Measurements from ENCODE around the gene UBE2Z. TPM values are rescaled to one million over a fixed set of nuclear protein-coding genes. Genes with fewer than 3 reads are reported as not detected.

UBE2Z gene
- total and polyA plus RNA-seq, 2 of the 13 experiments (the other 11 are each of a cell fraction or from before 2014, with no cell fraction given) = 63.2 to 122 TPM

DNA sequence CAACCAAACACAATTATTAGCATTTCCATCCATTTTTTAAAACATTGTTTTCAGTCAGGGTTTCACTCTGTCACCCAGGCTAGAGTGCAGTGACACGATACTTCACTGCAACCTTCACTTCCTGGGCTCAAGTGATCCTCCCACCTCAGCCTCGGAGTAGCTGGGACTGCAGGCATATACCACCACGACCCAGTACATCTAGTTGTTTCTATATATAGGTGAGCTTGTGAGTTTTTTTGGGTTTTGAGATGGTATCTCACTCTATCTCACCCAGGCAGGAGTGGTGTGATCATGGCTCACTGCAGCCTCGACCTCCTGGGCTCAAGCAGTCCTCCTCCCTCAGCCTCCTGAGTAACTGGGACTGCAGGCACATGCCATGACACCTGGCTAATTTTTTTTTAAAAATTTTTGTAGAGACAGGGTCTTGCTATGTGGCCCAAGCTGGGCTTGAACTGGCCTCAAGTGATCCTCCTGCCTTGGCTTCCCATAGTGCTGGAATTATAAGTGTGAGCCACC is 37.1 kb upstream of the UBE2Z start (continued):
- TF ChIP-seq ZNF235 (CRISPR knock-in tag; IDR thresholded peaks at IDR 0.05; ENCODE audit: borderline replicate concordance) (peak; percentile 54; the same call in 1 of the 2 replicates), ATAD3A (CRISPR knock-in tag; IDR thresholded peaks at IDR 0.05) (0 out of 2 replicates have a peak, but pooled peaks have one; percentile 2), ZNF776 (CRISPR knock-in tag; IDR thresholded peaks at IDR 0.05) (0 out of 2 replicates have a peak, but pooled peaks have one; percentile 9), ATF5 (CRISPR knock-in tag; IDR thresholded peaks at IDR 0.05; ENCODE audit: low read depth) (0 out of 2 replicates have a peak, but pooled peaks have one; percentile 18), ZNF800 (CRISPR knock-in tag; IDR thresholded peaks at IDR 0.05) (0 out of 2 replicates have a peak, but pooled peaks have one; percentile 9), RBM22 (optimal IDR thresholded peaks at IDR 0.05; ENCODE audit: low read length) (no peak)

GRCh38 chr17:48871551-48872351 is 36.5 kb upstream of the UBE2Z start:
- Histone ChIP-seq H3K27ac (ENCODE audit: extremely low read length, insufficient read depth, low read length) (peak overlapping the region; percentile 97), H3K79me2 (ENCODE audit: insufficient read depth, low read length) (no peaks in the 10 kb centered on the region), H3K9ac (ENCODE audit: insufficient read depth, low read depth, low read length) (peak overlapping the region; percentile 75), H3K4me3 (replicated peaks in 1 of 3; ENCODE audit: insufficient read depth in 1 of 3, low read depth in 2 of 3, low read length in 3 of 3) (peak overlapping the region; percentile 17 to 60 (median 25); a peak in 4 of 6 replicates), H4K20me1 (ENCODE audit: insufficient read depth, low read length) (no peaks in the 10 kb centered on the region), H3K9me3 (ENCODE audit: low read length) (no peaks in the 10 kb centered on the region), H3K36me3 (replicated peaks in 1 of 2; ENCODE audit: control insufficient read depth in 1 of 2, insufficient read depth in 2 of 2, low read length in 2 of 2) (no peaks in the 10 kb centered on the region), H3K4me1 (ENCODE audit: insufficient read depth, low read length) (peaks cover 64% of the 10 kb centered on the region), H3K4me2 (ENCODE audit: low read depth, low read length) (peak overlapping the region; percentile 94), H2AFZ (ENCODE audit: low read length) (peak overlapping the region; percentile 1), H3K27me3 (ENCODE audit: control insufficient read depth in 1 of 2, insufficient read depth in 2 of 2, low read length in 2 of 2) (no peaks in the 10 kb centered on the region)
- DNase-seq (ENCODE audit: low spot score) (peak; percentile 99), FAIRE-seq (peak; percentile 96), ATAC-seq (peak; percentile 96)
- in situ Hi-C loops (cut with HindIII; ENCODE audit: extremely low pct_ligation_motif_present, low pct_unique_long_range_greater_than_20kb) (no loop called here), intact Hi-C loops (cut with micrococcal nuclease; ENCODE audit: unreplicated experiment) (loop anchor here (2.0 kb wide), 2 partner anchors 41 to 57 kb away; partner anchors contain the start of gene CALCOCO2)
- no TSS peak for BruUV-seq (replicated peaks)
- ChIA-PET POLR2A (interaction anchor here (0.7 to 4.4 kb wide), 23 partner anchors 9 to 193 kb away, joined by 3 to 34 read pairs (median 6); partner anchors contain the start of genes ATP5MC1, SNF8 and TTLL6), CTCF (ENCODE audit: low intra/inter-chr PET ratio, low total read pairs) (no interaction called here)
- WGBS (ENCODE audit: low lambda C conversion rate) = under 1% methylated on average over 9 of the region's 11 CpGs
- no peak for TF ChIP-seq ZNF282 (IDR thresholded peaks at IDR 0.05; ENCODE audit: partially characterized antibody)
- no peak for TF ChIP-seq SRSF9 (IDR thresholded peaks at IDR 0.05; ENCODE audit: borderline replicate concordance, insufficient read depth, low read depth, low read length, poor library complexity, severe bottlenecking)
- peak; percentile 92 for TF ChIP-seq KDM3A (CRISPR knock-in tag; IDR thresholded peaks at IDR 0.05; ENCODE audit: low read depth)
- TF ChIP-seq FOXJ3 (CRISPR knock-in tag; IDR thresholded peaks at IDR 0.05; ENCODE audit: borderline replicate concordance) = peak; percentile 91
- no peak for TF ChIP-seq IKZF4 (CRISPR knock-in tag; IDR thresholded peaks at IDR 0.05; ENCODE audit: borderline replicate concordance, low read depth, not compliant biosample characterization)
- peak; percentile 97 for TF ChIP-seq KDM4B (CRISPR knock-in tag; IDR thresholded peaks at IDR 0.05)
- TF ChIP-seq, protein P1, sequence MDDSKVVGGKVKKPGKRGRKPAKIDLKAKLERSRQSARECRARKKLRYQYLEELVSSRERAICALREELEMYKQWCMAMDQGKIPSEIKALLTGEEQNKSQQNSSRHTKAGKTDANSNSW (CRISPR knock-in tag; IDR thresholded peaks at IDR 0.05; ENCODE audit: borderline replicate concordance) = no peak
- TF ChIP-seq ELF3 (CRISPR knock-in tag; IDR thresholded peaks at IDR 0.05) = peak; percentile 83

Data from HepG2 (cell line).